CD4-positive, alpha-beta T cell treated with Interleukin-4 for 1 hour (primary cell): ENCODE data around the gene TBX21.
A peak's percentile ranks its signal among the peaks of the same experiment; 100 is the strongest.

Experiments used
- DNase-seq, 2 donors: peaks; one replicate each; pipeline ENCODE4 v3.0.0-alpha.2; 2020 to 2022

TBX21 gene

DNA sequence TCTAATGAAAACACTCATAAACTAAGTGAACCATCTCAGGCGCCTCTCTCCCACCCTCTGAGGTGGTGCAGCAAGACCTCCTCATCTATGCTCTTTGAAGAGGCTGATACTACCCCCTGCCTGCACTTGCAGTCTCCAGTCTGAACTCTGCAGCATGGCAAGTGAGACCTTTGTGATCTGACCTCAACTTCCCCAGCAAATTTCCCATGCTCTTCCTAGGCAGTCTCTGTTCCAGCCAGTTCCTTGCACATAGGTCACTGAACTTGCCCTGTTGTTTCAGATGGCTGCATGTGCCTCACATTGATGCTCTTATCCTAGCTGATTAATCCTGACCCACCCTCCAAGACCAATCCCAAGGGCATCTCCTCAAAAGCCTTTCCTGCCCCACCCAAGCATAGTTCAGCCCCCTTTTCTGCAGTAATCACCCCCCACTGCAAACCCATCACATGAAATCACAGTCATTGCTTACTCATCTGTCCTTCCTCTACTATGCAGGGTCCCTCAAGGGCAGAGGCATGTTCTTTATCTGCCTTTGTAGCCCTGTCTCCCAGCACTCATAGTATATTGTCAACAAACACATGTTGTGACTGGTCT, 42.0 kb downstream of the TBX21 start:
- no peak for DNase-seq

GRCh38 chr17:47776330-47777197, 43.5 kb downstream of the TBX21 start:
- peak; percentile 41 to 62 for DNase-seq

DNA sequence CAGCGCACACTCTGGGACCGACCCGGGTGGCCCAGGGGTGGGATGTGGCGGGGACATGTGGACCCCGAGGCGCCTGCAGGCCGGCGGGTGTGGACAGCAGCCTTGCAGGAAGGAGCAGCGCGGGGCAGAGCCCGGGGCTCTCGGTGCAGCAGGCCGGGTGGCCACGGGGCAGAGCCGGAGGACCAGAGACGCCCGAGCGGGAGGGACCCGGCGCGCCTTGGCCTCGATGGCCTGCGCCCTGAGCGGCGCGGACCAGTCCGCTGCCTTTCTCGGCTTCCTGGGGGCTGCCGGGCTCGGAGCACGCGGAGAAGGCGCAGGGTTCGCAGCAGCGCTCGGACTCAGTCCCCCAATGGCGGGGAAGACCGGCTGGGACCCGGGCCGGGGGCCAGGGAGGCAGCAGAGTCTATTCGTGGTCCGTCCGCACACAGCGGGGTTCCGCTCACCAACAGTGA, 45.2 kb downstream of the TBX21 start:
- no peak for DNase-seq

- no peak for DNase-seq
Measured at GRCh38 chr17:47781397-47781796, 48.4 kb downstream of the TBX21 start.

DNA sequence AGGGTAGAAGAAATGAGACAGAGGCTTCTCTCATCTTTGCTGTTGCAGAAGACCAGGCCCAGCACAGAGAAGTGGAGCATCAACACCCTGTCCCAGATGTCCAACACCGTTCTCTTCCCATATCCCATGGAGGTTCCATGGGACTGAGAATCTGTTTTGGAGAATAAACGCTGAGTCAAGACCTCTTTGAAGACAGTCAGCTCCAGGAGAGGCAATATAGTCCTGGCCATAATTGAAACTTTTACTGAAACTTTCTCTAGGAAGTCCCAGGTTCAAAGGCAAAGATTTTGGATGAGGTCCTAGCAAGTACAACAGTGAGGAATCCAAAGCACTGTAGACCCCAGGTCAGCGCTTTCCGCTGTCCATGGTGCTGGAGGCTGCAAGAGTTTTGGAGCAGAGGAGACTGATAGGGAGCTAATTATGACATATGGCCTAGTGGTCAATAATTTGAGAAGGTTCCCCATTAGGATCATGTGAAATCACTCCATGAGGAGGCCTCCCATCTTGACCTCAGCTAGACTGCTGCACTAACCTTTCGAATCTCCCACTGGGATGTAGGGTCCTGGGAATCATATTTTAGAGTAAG, 52.6 kb downstream of the TBX21 start:
- DNase-seq: peak in 1 of 2 donors; percentile 8

- DNase-seq: peak; percentile 49 to 61
Measured at GRCh38 chr17:47789611-47790561, 56.9 kb downstream of the TBX21 start.

- no peak for DNase-seq
Measured at GRCh38 chr17:47791025-47791424, 58.0 kb downstream of the TBX21 start.

- DNase-seq: no peak
Measured at GRCh38 chr17:47792457-47792856, 59.4 kb downstream of the TBX21 start.

GRCh38 chr17:47792979-47793378, 59.9 kb downstream of the TBX21 start:
- no peak for DNase-seq
